ENCODE measurements around the gene TSPYL6. TPM values are rescaled to one million over a fixed set of nuclear protein-coding genes. Genes with fewer than 3 reads are reported as not detected.

The TSPYL6 gene
- total and polyA plus RNA-seq, 2 of the 4 experiments (the other 2 are of a cell fraction), result not detected

DNA sequence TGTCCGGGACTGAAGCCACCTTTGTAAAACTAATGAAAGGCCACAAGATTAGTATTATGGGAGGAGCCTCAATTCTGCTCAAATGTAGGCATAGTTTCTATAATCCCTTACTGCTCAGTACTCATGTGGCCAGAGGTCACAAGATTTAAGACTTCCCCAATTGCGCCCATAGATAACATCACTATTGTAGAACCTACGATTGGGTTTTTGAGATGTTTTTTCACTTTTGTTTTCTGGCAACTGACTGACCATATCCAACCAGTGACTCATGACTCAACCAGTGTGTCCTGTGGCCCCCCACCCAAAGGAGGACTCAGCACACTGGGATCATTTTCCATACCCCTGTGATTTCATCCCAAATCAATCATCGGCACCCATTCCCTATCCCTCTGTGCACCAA, 15.2 kb upstream of the TSPYL6 start:
- Histone ChIP-seq H3K4me1 (ENCODE audit: control insufficient read depth, insufficient read depth, low read length) (no peaks in the 10 kb centered on the region), H2AK5ac (ENCODE audit: low read depth, low read length) (no peak overlapping the region), H3K4ac (ENCODE audit: low read depth, low read length) (no peak overlapping the region), H2BK15ac (ENCODE audit: low read depth, low read length) (no peak overlapping the region), H3K23ac (ENCODE audit: low read depth, low read length) (no peak overlapping the region), H2AK9ac (replicated peaks; ENCODE audit: low read depth, low read length, poor library complexity) (no peak overlapping the region), H3K79me1 (ENCODE audit: low read depth in 1 of 2, low read length in 2 of 2) (no peaks in the 10 kb centered on the region), H3K9ac (ENCODE audit: low read depth, low read length) (no peak overlapping the region), H4K20me1 (ENCODE audit: insufficient read depth, low read length) (no peaks in the 10 kb centered on the region), H3K9me1 (ENCODE audit: insufficient read depth, low read length) (no peaks in the 10 kb centered on the region), H3K18ac (ENCODE audit: low read depth, low read length) (no peak overlapping the region), H4K8ac (ENCODE audit: low read depth in 2 of 2, low read length in 2 of 2) (no peak overlapping the region), H3K36me3 (ENCODE audit: control insufficient read depth, insufficient read depth, low read length) (no peaks in the 10 kb centered on the region), H2AFZ (replicated peaks; ENCODE audit: low read length, poor library complexity) (no peak overlapping the region), H3K14ac (replicated peaks; ENCODE audit: low read depth, low read length) (no peak overlapping the region), H2BK5ac (ENCODE audit: low read depth, low read length, poor library complexity, severe bottlenecking) (no peak overlapping the region), H3K9me3 (ENCODE audit: control insufficient read depth, insufficient read depth, low read length) (no peaks in the 10 kb centered on the region), H4K91ac (ENCODE audit: insufficient read depth, low read depth, low read length) (no peak overlapping the region), H3K56ac (ENCODE audit: extremely low read depth, insufficient read depth, low read length) (no peak overlapping the region), H3K4me3 (ENCODE audit: insufficient read depth, low read depth, low read length) (no peak overlapping the region), H3K4me2 (ENCODE audit: low read depth, low read length) (no peak overlapping the region), H2BK120ac (ENCODE audit: low read depth, low read length) (no peak overlapping the region), H2BK20ac (ENCODE audit: low read depth, low read length) (no peak overlapping the region), H3K27ac (ENCODE audit: insufficient read depth, low read length) (no peak overlapping the region), H3K27me3 (ENCODE audit: control insufficient read depth, insufficient read depth, low read length) (no peaks in the 10 kb centered on the region), H4K5ac (ENCODE audit: low read depth, low read length) (no peak overlapping the region)
- POLR2A ChIA-PET (ENCODE audit: unreplicated experiment), result no interaction called here
- no TSS peak for BruUV-seq (replicated peaks)
- CTCF ChIA-PET, result no interaction called here
- in situ Hi-C loops (cut with MboI; ENCODE audit: low sequenced_read_pairs) (no loop called here), intact Hi-C loops (cut with micrococcal nuclease) (loop anchor here (5.0 kb wide), 1 partner anchor 34 kb away; no protein-coding TSS in a partner anchor), dilution Hi-C loops (cut with HindIII; ENCODE audit: low sequenced_read_pairs, unreplicated experiment) (no loop called here)
- DNase-seq (no peak), ATAC-seq (ENCODE audit: low read depth) (no peak)
- WGBS, 2 experiments (ENCODE audit: extremely low coverage in 2 of 2, insufficient read length in 1 of 2), result no CpG with 5 or more reads among the region's 4 CpGs
- TF ChIP-seq SMC3 (IDR thresholded peaks at IDR 0.05; ENCODE audit: low read depth, low read length) (no peak), RAD21 (IDR thresholded peaks at IDR 0.05; ENCODE audit: low read length) (no peak), NFE2L2 (IDR thresholded peaks at IDR 0.05; ENCODE audit: low read depth, low read length) (no peak), CHD1 (IDR thresholded peaks at IDR 0.05; ENCODE audit: low read depth, low read length) (no peak), RFX5 (IDR thresholded peaks at IDR 0.05; ENCODE audit: low read depth, low read length) (no peak), MAZ (IDR thresholded peaks at IDR 0.05; ENCODE audit: borderline replicate concordance, low read depth, low read length) (no peak), MAFK (IDR thresholded peaks at IDR 0.05; ENCODE audit: low read depth, low read length) (no peak), MXI1 (IDR thresholded peaks at IDR 0.05; ENCODE audit: borderline replicate concordance, low read depth, low read length) (no peak), POLR2A (IDR thresholded peaks at IDR 0.05; ENCODE audit: low read depth, low read length) (no peak), RCOR1 (IDR thresholded peaks at IDR 0.05; ENCODE audit: insufficient replicate concordance, low read length) (no peak), FOS (IDR thresholded peaks at IDR 0.05; ENCODE audit: low read depth, low read length) (no peak), CEBPB (IDR thresholded peaks at IDR 0.05; ENCODE audit: low read depth, low read length) (no peak), BHLHE40 (IDR thresholded peaks at IDR 0.05; ENCODE audit: low read depth, low read length) (no peak)
- TF ChIP-seq, protein P1, sequence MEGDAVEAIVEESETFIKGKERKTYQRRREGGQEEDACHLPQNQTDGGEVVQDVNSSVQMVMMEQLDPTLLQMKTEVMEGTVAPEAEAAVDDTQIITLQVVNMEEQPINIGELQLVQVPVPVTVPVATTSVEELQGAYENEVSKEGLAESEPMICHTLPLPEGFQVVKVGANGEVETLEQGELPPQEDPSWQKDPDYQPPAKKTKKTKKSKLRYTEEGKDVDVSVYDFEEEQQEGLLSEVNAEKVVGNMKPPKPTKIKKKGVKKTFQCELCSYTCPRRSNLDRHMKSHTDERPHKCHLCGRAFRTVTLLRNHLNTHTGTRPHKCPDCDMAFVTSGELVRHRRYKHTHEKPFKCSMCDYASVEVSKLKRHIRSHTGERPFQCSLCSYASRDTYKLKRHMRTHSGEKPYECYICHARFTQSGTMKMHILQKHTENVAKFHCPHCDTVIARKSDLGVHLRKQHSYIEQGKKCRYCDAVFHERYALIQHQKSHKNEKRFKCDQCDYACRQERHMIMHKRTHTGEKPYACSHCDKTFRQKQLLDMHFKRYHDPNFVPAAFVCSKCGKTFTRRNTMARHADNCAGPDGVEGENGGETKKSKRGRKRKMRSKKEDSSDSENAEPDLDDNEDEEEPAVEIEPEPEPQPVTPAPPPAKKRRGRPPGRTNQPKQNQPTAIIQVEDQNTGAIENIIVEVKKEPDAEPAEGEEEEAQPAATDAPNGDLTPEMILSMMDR (conservative IDR thresholded peaks at IDR 0.05; ENCODE audit: low read depth, low read length), result no peak
- TF ChIP-seq, protein P2, sequence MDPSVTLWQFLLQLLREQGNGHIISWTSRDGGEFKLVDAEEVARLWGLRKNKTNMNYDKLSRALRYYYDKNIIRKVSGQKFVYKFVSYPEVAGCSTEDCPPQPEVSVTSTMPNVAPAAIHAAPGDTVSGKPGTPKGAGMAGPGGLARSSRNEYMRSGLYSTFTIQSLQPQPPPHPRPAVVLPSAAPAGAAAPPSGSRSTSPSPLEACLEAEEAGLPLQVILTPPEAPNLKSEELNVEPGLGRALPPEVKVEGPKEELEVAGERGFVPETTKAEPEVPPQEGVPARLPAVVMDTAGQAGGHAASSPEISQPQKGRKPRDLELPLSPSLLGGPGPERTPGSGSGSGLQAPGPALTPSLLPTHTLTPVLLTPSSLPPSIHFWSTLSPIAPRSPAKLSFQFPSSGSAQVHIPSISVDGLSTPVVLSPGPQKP (IDR thresholded peaks at IDR 0.05; ENCODE audit: borderline replicate concordance, low read depth, low read length), result no peak
- TF ChIP-seq, protein P3, sequence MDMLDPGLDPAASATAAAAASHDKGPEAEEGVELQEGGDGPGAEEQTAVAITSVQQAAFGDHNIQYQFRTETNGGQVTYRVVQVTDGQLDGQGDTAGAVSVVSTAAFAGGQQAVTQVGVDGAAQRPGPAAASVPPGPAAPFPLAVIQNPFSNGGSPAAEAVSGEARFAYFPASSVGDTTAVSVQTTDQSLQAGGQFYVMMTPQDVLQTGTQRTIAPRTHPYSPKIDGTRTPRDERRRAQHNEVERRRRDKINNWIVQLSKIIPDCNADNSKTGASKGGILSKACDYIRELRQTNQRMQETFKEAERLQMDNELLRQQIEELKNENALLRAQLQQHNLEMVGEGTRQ (IDR thresholded peaks at IDR 0.05; ENCODE audit: low read depth, low read length), result no peak

Measured in IMR-90 (cell line).